GM12873 (cell line): Measurements from ENCODE around the gene RAB3IL1.
A peak's percentile ranks its signal among the peaks of the same experiment; 100 is the strongest.

ENCODE experiments used
- TF ChIP-seq, protein P1 (sequence below): IDR thresholded peaks from 2 replicates; pipeline ENCODE4 v1.5.1; 2012; ENCODE audit warnings: low read depth, mild to moderate bottlenecking, moderate library complexity, low read length, control low read depth; ENCODE audit not compliant: insufficient read depth; ENCODE audit errors: missing control alignments

The RAB3IL1 gene

DNA sequence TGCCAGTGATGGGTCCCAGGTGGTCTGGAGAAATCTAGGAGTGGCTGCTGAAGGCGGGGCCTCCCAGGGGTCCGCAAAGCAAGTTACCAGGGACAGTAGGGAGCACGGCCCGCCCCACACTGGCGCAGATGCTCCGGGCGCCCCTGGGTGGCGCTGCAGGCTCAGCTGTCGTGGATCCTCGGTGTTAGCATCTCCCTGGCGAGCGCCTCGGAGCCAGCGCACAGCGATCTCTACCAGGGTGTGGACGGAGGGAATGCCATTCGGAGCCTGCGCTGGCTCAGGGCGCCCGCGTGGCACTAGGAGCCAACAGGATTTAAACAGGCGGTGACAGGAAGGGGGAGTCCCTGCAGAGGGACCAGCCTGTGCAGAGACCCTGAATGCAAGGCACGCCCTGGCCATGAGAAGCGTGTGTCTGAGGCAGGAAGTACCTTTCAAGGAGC lies 46.2 kb downstream of the RAB3IL1 start:
- TF ChIP-seq, protein P1, sequence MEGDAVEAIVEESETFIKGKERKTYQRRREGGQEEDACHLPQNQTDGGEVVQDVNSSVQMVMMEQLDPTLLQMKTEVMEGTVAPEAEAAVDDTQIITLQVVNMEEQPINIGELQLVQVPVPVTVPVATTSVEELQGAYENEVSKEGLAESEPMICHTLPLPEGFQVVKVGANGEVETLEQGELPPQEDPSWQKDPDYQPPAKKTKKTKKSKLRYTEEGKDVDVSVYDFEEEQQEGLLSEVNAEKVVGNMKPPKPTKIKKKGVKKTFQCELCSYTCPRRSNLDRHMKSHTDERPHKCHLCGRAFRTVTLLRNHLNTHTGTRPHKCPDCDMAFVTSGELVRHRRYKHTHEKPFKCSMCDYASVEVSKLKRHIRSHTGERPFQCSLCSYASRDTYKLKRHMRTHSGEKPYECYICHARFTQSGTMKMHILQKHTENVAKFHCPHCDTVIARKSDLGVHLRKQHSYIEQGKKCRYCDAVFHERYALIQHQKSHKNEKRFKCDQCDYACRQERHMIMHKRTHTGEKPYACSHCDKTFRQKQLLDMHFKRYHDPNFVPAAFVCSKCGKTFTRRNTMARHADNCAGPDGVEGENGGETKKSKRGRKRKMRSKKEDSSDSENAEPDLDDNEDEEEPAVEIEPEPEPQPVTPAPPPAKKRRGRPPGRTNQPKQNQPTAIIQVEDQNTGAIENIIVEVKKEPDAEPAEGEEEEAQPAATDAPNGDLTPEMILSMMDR = peak; percentile 96

DNA sequence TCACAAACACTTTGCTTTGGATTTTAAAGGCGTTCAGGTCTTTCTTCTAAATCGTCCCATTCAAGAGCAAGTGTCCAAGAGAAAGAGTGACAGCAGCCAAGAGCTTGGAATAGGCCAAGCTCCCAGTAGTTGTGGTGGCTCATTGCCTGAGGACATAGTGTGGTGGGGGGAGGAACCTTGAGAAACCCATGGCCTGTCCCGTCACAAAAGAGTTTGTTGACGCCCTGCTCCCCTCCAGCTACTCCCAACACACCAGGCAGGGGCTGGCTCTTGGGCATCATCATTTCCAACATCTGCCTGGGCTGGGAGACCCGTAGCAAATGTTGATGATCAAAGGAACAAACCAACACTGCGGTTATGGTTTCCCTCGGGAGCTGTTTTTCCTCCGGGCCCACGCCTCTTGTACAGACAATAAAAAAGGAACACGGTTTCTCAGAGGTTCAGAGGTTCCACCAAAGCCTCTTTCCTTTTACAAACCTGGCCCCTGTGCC lies 46.8 kb downstream of the RAB3IL1 start:
- TF ChIP-seq, protein P1 = no peak

DNA sequence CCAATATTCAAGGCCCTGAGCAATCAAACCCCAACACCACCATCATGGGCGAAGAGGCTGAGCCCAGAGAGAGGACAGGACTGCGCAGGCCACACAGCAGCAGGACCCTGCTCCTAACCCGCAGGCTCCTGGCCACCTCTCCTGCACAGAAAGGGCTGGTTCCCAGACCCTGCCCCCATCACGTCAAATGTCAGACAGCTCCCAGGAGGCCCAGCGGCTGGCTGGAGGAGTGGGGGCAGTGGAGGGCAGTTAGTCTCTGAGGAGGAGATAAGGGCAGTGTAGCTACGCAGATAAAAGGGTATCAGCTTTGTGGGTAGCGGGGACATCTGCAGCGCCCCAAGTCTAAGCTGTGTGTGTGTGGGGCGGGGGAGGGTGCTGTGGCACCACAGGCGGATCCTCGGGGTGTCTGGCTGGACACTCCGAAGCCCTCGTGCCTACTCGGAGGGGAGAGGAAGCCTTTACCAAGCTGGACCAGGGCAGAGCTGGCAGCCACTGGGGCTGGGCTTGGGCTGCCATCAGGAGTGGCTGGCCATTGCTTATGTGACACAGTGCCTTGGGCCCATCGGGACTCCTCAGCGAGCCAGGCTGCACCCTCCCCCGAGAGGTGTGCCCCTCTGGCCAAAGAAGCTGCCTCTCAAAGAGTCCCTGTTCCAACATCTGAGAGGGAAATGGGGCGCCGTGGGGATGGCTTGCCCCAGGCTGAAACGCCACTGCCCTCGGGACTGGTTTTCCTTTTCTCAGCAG lies 47.5 kb downstream of the RAB3IL1 start:
- TF ChIP-seq, protein P1 = no peak

DNA sequence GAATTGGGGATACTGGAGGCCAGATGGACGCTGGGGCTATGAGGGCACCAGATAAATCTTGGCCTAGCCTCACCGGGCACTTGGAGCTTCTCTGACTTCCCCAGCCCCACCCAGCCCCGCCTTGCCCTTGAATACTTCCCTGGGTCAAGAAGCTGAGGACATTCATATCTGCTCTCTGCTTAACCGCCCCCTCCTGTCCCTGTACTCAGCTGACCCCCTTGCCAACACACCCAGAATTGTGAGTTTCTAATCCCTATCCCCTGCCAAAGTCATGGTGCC lies 48.0 kb downstream of the RAB3IL1 start:
- TF ChIP-seq, protein P1 = no peak

DNA sequence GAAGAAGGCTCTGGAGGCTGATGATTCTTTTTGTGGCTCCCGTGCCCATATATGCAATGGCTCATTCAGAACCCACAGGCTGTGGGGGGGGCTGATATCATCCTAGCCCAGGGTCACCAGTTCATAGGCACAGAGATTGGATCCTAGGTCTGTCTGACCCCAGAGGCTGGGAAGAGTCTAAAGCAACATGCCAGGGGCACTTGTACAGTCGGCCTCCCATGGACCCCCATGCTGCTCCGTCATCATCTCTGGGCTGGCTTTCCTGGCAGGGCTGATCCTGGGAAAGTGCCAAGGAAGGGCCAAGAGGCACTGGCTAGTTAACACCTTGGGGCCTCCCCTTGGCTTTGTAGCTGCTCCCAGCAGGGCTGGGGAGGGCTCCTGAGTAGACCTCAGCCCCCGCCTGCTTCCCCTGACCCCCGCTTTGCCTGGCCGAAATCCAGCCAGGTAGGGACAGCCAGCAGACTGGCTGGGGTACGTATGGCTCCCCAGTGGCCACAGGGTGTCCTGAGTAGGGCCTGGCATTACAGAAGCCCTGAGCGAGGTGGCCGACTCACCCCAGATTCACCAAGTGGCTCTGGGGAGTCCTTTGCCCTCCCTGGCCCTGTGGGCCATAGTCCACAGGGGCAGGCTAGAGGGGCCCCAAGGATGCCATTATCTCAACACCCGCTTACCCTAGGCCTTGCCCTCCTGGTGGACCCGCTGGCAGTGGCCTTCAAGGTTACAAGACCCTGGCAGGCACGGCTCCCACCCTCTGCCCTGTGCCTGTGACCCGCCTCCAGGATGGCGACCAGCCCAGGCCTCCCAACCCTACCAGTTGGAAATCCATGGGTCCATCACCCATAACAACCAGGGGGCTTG lies 48.6 kb downstream of the RAB3IL1 start:
- TF ChIP-seq, protein P1 = no peak

DNA sequence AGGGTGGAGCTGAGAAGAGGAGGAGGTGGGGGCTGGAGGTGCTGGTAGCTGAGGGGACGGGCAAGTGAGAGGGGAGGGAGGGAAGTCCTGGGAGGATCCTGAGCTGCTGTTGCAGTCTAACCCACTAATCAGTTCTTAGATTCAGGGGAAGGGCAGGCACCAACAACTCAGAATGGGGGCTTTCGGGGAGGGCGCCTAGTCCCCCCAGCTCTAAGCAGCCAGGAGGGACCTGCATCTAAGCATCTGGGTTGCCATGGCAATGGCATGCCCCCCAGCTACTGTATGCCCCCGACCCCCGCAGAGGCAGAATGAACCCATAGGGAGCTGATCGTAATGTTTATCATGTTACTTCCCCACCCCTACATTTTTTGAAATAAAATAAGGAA lies 50.4 kb downstream of the RAB3IL1 start:
- TF ChIP-seq, protein P1 = no peak

DNA sequence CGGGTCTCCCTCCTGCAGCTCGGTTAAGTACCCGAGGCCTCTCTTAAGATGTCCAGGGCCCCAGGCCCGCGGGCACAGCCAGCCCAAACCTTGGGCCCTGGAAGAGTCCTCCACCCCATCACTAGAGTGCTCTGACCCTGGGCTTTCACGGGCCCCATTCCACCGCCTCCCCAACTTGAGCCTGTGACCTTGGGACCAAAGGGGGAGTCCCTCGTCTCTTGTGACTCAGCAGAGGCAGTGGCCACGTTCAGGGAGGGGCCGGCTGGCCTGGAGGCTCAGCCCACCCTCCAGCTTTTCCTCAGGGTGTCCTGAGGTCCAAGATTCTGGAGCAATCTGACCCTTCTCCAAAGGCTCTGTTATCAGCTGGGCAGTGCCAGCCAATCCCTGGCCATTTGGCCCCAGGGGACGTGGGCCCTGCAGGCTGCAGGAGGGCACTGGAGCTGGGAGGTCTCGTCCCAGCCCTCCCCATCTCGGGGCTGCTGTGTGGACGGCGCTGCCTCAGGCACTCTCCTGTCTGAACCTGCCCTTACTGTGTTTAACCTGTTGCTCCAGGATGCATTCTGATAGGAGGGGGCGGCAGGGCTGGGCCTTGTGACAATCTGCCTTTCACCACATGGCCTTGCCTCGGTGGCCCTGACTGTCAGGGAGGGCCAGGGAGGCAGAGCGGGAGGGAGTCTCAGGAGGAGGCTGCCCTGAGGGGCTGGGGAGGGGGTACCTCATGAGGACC lies 51.0 kb downstream of the RAB3IL1 start:
- TF ChIP-seq, protein P1 = no peak
